ENCODE results near the gene EXOC6B. TPM values are rescaled to one million over a fixed set of nuclear protein-coding genes. Genes with fewer than 3 reads are reported as not detected.

The EXOC6B gene
- total and polyA plus RNA-seq, 10 of the 15 experiments (the other 5 are each of a cell fraction or from before 2014, with no cell fraction given): 0.23 to 2.2 (median 1.2) TPM

GRCh38 chr2:72271766-72272641 lies 553.8 kb downstream of the EXOC6B start:
- Histone ChIP-seq H3K36me3 (ENCODE audit: control insufficient read depth in 2 of 2, insufficient read depth in 2 of 2, low read length in 1 of 2) (no peaks in the 10 kb centered on the region), H3K4me1 (ENCODE audit: control insufficient read depth, insufficient read depth, low read length) (no peaks in the 10 kb centered on the region), H2AFZ (ENCODE audit: control insufficient read depth, low read depth, low read length) (no peak overlapping the region), H3K4me2 (ENCODE audit: control insufficient read depth, insufficient read depth) (no peak overlapping the region), H3K27me3 (replicated peaks in 1 of 2; ENCODE audit: control insufficient read depth in 2 of 2, insufficient read depth in 2 of 2, low read length in 1 of 2) (no peaks in the 10 kb centered on the region), H3K79me2 (ENCODE audit: control insufficient read depth, insufficient read depth, low read length) (no peaks in the 10 kb centered on the region), H3K4me3 (no peak overlapping the region), H4K20me1 (ENCODE audit: control insufficient read depth, insufficient read depth) (no peaks in the 10 kb centered on the region), H3K9me3 (replicated peaks; ENCODE audit: control insufficient read depth, insufficient read depth, low read length) (no peaks in the 10 kb centered on the region), H3K9ac (ENCODE audit: control insufficient read depth, insufficient read depth, low read length) (no peak overlapping the region), H3K27ac (ENCODE audit: control insufficient read depth, insufficient read depth) (no peak overlapping the region)
- intact Hi-C loops (cut with micrococcal nuclease; ENCODE audit: unreplicated experiment): no loop called here
- DNase-seq (ENCODE audit: low read depth, low spot score): no peak
- ChIA-PET CTCF (no interaction called here), SMC1A (ENCODE audit: uncharacterized antibody, unreplicated experiment) (no interaction called here), RAD21 (ENCODE audit: unreplicated experiment) (no interaction called here), POLR2A (no interaction called here)
- BruUV-seq (replicated peaks): no TSS peak
- ATAC-seq: no peak
- WGBS (ENCODE audit: insufficient coverage, insufficient replicate concordance, low lambda C conversion rate, missing lambda C conversion rate): 13% methylated on average over 5 of the region's 5 CpGs
- in situ Hi-C loops (cut with MboI): no loop called here
- no peak for FAIRE-seq
- TF ChIP-seq MEF2A (IDR thresholded peaks at IDR 0.05; ENCODE audit: insufficient read depth, low read depth, low read length) (no peak), SIX5 (IDR thresholded peaks at IDR 0.05; ENCODE audit: low read depth, low read length, severe bottlenecking) (no peak), TCF3 (IDR thresholded peaks at IDR 0.05; ENCODE audit: borderline replicate concordance, insufficient read depth, low read depth, low read length) (no peak), ETV6 (conservative IDR thresholded peaks at IDR 0.05 in 1 of 2, IDR thresholded peaks at IDR 0.05 in 1 of 2; ENCODE audit: borderline replicate concordance in 1 of 2, low read depth in 1 of 2) (no peak), JUNB (IDR thresholded peaks at IDR 0.05) (no peak), ESRRA (IDR thresholded peaks at IDR 0.05; ENCODE audit: low read length) (no peak), STAT3 (IDR thresholded peaks at IDR 0.05; ENCODE audit: low read depth, low read length) (no peak), BMI1 (IDR thresholded peaks at IDR 0.05; ENCODE audit: borderline replicate concordance) (no peak), POLR2AphosphoS2 (IDR thresholded peaks at IDR 0.05; ENCODE audit: low read depth, low read length) (no peak), DPF2 (IDR thresholded peaks at IDR 0.05) (no peak), IRF5 (IDR thresholded peaks at IDR 0.05; ENCODE audit: borderline replicate concordance) (no peak)
- TF ChIP-seq, protein P1, sequence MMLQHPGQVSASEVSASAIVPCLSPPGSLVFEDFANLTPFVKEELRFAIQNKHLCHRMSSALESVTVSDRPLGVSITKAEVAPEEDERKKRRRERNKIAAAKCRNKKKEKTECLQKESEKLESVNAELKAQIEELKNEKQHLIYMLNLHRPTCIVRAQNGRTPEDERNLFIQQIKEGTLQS (IDR thresholded peaks at IDR 0.05; ENCODE audit: borderline replicate concordance, extremely low read depth, low read depth, low read length): no peak
- TF ChIP-seq, protein P2, sequence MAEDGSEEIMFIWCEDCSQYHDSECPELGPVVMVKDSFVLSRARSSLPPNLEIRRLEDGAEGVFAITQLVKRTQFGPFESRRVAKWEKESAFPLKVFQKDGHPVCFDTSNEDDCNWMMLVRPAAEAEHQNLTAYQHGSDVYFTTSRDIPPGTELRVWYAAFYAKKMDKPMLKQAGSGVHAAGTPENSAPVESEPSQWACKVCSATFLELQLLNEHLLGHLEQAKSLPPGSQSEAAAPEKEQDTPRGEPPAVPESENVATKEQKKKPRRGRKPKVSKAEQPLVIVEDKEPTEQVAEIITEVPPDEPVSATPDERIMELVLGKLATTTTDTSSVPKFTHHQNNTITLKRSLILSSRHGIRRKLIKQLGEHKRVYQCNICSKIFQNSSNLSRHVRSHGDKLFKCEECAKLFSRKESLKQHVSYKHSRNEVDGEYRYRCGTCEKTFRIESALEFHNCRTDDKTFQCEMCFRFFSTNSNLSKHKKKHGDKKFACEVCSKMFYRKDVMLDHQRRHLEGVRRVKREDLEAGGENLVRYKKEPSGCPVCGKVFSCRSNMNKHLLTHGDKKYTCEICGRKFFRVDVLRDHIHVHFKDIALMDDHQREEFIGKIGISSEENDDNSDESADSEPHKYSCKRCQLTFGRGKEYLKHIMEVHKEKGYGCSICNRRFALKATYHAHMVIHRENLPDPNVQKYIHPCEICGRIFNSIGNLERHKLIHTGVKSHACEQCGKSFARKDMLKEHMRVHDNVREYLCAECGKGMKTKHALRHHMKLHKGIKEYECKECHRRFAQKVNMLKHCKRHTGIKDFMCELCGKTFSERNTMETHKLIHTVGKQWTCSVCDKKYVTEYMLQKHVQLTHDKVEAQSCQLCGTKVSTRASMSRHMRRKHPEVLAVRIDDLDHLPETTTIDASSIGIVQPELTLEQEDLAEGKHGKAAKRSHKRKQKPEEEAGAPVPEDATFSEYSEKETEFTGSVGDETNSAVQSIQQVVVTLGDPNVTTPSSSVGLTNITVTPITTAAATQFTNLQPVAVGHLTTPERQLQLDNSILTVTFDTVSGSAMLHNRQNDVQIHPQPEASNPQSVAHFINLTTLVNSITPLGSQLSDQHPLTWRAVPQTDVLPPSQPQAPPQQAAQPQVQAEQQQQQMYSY (CRISPR knock-in tag; IDR thresholded peaks at IDR 0.05): no peak
- TF ChIP-seq, protein P3, sequence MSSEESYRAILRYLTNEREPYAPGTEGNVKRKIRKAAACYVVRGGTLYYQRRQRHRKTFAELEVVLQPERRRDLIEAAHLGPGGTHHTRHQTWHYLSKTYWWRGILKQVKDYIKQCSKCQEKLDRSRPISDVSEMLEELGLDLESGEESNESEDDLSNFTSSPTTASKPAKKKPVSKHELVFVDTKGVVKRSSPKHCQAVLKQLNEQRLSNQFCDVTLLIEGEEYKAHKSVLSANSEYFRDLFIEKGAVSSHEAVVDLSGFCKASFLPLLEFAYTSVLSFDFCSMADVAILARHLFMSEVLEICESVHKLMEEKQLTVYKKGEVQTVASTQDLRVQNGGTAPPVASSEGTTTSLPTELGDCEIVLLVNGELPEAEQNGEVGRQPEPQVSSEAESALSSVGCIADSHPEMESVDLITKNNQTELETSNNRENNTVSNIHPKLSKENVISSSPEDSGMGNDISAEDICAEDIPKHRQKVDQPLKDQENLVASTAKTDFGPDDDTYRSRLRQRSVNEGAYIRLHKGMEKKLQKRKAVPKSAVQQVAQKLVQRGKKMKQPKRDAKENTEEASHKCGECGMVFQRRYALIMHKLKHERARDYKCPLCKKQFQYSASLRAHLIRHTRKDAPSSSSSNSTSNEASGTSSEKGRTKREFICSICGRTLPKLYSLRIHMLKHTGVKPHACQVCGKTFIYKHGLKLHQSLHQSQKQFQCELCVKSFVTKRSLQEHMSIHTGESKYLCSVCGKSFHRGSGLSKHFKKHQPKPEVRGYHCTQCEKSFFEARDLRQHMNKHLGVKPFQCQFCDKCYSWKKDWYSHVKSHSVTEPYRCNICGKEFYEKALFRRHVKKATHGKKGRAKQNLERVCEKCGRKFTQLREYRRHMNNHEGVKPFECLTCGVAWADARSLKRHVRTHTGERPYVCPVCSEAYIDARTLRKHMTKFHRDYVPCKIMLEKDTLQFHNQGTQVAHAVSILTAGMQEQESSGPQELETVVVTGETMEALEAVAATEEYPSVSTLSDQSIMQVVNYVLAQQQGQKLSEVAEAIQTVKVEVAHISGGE (CRISPR knock-in tag; IDR thresholded peaks at IDR 0.05): no peak

Measured in GM12878 (cell line).